Measurements from ENCODE around the gene DGKZ.

DGKZ gene

DNA sequence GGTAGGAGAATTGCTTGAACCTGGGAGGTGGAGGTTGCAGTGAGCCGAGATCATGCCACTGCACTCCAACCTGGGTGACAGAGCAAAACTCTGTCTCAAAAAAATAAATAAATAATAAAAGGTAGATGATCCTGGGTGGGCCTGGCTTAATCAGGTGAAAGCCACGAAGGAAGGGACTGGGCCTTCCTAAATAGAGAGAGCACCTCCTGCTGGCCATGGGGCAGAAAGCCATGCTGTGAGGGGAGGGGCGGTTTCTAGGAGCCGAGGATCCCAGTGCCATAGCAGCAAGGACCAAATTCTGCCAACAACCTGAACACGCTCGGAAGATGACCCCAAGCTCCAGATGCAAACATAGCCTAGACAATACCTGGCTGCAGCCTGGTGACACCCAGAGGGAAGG is 24.5 kb upstream of the DGKZ start:
- DNase-seq (ENCODE audit: low read depth in 2 of 3, low spot score in 2 of 3) = no peak

DNA sequence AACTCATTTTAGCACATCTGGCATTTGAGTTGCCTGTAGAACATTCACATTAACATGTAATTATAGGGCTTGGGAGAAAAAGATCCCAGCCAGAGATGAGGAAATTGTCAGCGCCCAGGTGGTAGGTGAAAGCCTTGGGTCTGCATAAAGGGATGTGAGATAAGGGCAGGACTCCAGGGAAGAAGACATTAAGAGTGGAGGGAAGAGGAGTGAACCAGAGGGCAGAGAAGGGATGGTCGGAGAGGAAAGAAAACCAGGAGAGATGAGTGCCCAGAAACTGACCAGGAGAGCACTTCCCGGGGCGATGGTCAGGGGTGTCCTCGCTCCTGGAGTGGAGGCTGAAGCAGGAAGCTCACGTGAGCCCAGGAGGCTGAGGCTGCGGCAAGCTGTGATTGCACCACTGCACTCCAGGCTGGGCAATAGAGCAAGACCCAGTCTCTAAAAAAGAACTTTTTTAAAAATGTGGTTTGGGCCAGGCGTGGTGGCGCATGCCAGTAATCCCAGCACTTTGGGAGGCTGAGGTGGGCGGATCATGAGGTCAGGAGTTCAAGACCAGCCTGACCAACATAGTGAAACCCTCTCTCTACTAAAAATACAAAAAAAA is 20.3 kb upstream of the DGKZ start:
- no peak for DNase-seq (ENCODE audit: low read depth in 2 of 3, low spot score in 2 of 3)

DNA sequence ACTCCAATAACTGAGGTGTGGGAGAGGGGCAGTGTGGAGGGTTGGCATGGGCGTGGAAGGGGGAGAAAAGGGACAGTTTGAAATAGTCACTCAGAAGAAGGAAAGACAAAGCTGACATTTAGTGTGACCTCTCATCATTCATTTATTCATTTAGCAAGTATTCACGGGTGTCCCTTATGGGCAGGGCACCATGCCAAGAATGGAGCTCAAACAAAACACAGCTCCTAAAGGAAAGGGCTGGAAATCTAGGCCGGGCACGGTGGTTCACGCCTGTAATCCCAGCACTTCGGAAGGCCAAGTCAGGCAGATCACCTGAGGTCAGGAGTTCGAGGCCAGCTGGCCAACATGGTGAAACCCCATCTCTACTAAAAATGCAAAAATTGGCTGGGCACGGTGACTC is 19.4 kb upstream of the DGKZ start:
- no peak for DNase-seq (ENCODE audit: low read depth in 2 of 3, low spot score in 2 of 3)

DNA sequence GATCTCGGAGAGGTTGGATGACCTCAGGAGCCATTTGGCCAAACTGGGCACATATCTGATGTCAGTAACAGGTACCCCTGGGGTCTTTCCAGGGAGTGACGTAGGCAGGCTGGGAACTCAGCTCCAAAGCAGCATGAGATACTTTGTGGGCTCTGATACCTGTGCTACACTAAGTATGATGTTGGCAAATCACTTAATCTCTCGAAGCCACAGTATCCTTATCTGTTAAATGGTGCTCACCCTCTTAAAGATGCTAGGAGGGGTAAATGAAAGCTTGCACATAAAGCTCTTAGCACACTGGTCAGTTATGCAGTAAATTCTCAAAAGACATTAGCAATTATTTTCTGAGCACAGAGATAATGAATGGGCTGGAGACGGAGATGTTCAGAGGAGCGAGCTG is 17.1 kb upstream of the DGKZ start:
- DNase-seq (ENCODE audit: low read depth in 2 of 3, low spot score in 2 of 3) = no peak

DNA sequence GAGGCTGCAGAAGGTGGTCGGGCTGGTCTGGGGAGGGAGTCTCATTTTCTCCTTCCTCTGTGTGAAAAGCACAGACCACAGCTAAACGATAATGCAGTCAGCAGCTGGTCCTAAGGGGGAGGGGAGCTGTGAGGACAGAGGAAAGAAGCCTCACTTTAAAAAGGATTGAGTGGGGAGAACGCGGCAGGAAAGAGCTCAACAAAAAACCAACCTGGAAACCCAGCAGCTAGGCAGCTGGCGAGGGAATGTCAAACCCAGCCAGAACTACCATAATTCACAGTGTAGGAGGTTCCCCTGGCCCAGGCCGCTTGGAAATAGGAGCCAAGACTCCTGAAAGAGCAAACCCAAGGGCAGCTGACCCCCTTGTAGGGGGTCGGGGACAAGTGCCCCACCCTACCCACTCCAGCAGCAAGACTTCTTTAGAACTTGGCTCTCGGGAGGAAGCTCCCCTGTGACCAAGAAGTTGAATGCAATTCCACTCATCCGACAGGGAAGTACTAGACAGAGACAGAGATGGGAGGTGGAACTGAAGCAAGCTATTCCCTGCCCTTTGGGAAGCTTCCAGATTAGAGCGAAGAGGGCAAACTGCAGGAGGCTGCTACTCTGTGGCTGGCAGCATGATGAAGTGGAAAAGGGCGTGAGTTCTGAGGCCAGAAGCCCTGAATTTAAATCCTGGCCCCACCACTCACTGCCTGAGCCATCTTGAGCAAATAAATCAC is 16.5 kb upstream of the DGKZ start:
- no peak for DNase-seq (ENCODE audit: low read depth in 2 of 3, low spot score in 2 of 3)

DNA sequence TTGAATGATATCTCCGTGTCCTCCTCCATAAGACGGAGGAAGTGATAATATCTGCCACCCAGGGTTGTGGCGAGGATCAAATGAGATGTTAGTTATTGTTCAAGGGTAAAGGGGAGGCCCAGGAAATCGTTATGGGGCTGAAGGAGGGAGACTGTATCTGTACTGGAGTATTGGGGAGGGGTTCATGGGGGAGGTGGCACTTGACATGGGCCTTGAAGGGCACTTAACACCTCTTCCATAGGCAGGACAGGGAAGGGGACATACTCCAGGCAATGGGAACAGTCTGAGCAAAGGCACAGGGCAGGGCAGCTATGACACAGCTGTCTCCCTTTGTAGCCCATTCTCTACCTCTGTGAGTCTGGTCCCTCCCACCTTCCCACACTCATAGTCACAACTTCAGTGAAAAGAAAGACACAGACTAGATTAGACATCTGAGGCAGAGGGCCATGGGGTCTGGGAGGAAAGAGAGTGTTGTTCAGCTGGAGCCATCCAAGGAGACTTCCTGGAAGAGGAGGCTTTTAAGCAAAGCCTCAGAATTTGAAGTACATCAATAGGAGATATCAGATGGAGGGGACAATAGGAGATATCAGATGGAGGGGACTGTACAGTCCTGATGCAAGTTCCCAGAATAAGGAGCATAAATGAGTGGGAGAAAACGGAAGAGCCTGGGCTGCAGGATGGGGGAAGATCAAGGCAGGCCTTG is 15.8 kb upstream of the DGKZ start:
- DNase-seq (ENCODE audit: low read depth in 2 of 3, low spot score in 2 of 3) = no peak

DNA sequence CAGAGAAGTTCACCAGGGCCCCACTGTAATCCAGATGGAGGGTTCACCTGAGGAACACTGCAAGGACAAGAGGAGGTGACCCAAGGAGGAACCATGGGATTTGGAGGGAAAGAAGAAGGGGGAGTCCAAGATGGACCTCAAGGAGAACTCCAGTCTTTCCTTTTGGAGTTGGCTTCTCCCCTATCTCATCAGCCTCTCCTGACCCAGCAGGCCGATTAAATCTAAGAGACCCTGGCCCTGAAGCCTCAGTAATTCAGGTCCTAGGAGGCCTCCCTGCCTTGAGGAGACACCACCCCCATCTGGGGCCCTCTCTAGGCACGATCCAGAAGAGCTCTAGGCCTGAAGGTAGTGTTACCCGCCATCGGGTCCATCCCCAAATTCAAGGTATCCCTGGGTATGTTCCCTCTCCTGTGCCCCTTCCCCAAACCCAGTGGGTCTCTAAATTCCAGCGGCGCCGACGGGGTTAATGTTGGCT is 15.1 kb upstream of the DGKZ start:
- no peak for DNase-seq (ENCODE audit: low read depth in 2 of 3, low spot score in 2 of 3)

DNA sequence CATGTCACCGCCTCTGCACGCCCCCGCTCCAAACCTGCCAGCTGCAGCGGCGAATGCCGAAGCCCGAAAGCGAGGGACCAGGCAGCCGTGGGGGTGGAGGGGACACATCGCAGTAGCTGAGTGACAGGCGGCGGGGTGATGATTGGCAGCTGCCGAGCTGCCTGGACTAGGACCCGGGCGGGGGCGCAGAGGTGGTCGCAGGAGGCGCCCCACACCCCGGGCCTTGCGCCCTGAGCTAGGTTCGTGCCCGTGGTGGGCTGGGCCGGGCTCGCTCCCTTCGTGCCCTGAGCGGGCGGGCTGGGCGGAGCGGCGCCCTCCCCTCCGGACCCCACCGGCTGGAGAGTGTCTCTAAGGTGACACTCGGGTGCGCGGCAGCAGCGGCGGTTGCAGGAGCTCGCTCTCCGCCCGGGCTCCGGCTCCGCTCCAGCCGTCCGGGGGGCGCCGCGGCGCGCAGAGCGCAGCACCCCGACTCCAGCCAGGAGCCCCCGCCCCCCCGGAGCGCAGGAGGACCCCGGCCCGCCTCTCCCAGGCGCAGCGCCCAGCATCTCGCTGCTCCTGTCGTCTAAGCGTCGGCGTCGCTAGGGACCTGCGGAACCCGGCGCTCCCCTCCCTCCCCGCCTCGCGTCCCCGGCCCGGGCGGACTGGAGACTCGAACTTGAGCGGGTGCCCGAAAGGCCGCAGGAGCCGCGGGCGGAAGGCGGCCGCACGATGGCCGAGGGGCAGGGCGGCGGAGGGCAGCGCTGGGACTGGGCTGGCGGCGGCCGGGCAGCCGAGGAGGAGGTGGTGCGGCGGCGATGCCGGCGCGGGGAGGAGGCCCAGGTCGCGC is 14.5 kb upstream of the DGKZ start:
- DNase-seq (ENCODE audit: low read depth in 2 of 3, low spot score in 2 of 3) = no peak

DNA sequence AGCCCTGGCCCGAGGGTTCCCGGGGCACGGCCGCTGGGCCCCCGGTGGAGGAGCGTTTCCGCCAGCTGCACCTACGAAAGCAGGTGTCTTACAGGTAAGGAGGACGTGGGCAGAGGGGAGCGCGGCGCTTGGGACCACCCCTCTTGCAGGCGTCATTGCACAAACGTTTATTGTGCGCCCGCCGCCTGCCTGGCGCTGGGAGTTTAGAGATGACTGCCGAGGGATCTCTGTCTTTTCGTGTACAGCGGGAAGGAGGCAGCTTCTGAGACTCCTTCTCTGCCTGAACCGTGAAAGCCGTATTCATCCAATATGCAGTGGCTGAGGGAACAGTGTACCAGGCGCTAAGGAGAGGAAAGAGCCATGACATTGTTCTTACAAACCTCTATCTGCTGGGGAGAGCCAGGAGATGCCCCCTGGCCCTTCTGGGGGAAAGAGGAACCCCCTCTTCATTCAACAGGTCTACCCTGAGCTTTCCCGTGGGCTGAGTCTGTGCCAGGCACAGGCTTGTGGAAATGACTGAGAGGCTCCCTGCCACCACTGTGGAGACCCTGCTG is 13.8 kb upstream of the DGKZ start:
- DNase-seq (ENCODE audit: low read depth in 2 of 3, low spot score in 2 of 3) = no peak

DNA sequence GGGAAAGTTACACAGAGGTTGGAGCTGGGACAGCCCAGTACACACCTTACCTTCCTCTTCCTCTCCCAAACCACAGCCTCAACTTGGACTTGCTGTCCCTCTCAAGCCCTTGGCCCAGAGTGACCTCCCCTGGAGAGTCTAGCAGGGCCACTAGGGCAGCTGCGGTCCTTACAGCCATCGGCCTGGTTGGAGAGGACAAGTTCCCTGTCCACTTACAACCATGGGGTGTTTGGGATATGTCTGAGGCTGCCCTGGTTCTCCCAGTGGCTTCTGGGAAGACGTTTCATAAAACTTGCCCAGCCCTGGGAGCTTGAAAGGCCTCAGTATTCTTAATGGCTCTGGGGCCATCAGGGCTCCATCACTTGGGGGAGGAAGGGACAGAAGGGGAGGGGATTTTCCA is 13.1 kb upstream of the DGKZ start:
- DNase-seq (ENCODE audit: low read depth in 2 of 3, low spot score in 2 of 3) = no peak

DNA sequence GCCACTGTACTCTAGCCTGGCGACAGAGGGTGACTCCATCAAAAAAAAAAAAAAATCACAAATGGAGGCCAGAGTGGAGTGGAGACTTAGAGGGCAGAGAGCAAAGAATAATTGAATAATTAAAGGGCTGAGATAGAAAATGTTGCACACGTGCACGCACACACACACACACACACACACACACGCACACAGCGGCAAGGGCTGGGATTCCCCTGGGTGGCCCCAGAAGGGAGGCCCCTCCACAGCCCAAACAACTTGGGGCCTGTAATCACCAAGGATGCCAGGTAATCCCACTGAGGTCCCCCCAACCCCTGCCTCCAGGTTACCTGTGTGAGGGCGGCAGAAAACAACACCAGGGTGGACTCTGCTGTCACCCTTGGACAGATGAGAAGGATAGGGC is 12.0 kb upstream of the DGKZ start:
- no peak for DNase-seq (ENCODE audit: low read depth in 2 of 3, low spot score in 2 of 3)

DNA sequence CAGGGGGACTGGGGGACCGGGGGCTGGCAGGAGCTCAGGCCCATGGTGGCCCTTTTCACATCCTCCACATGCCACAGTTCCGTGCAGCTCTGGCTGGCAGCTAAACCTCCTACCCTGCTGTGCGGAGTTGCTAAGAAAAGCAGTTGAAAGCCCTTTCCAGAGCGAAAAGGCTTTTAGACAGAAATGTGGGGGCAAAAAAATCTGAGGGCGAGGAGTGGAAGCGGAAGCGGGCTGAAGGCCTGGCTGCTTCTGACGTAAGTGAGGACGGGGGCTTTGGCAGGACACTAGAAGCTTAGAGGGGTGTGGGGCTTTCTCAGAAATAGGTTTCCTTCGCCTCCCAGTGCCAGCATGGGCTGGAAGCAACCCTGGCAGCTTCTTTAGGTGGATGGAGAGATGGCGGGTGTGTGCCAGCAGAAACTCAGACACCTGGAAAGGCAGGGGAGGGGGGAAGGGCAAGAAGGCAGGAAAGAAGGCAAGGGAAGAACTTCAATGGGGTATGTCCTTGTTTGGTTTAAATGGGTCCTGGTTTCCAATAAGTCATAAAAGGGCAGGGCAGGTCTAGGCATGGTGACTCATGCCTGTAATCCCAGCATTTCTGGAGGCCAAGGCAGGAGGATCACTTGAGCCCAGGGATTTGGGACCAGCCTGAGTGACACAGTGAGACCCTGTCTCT is 11.2 kb upstream of the DGKZ start:
- no peak for DNase-seq (ENCODE audit: low read depth in 2 of 3, low spot score in 2 of 3)

DNA sequence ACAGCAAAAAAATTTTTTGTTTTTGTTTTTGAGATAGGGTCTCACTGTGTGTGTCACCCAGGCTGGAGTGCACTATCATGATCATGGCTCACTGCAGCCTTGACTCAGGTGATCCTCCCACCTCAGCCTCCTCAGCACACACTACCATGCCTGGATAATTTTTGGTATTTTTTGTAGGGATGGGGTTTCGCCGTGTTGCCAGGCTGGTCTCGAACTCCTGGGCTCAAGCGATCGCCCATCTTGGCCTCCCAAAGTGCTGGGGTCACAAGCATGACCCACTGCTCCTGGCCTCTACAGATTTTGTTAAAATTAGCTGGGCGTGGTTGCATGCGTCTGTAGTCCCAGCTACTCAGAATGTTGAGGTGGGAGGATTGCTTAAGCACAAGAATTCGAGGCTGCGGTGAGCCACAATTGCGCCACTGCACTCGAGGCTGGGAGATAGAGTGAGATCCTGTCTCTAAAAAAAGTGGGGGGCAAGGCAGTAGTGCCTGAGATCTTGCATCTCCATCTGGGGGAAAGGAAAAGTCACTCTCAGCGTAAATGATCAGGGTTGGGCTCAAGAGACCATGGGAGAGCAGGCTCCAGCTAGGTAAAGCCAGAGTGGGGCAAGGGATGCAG is 10.6 kb upstream of the DGKZ start:
- DNase-seq (ENCODE audit: low read depth in 2 of 3, low spot score in 2 of 3) = no peak

DNA sequence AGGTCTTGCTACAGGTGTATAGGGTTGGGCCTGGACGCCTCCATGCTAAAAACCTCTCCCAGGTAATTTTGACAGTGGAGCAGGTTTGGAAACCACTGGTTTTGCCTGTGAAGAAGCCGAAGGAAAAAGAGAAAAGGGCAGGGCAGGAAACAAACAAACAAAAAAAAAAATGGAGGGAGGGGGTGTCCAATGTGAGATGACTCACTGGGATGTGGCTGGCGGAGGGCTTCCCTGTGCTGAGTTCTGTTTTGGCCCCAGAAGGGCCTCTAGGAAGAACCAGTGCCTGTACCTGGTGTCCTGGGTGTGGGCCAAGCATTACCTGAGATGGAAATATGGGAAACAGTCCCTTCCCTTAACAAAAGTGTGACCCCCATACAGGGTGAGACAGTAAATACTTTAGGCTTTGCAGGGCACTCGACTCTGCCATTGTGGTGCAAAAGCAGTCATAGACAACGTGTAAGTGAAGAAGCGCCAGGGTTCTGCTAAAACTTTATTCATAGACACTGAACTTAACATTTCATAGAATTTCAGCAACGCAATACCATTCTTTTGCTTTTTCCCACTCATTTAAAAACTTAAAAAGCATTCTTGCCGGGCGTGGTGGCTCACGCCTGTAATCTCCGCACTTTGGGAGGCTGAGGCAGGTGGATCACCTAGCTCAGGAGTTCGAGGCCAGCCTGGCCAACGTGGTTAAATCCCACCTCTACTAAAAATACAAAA is 9.5 kb upstream of the DGKZ start:
- DNase-seq (ENCODE audit: low read depth in 2 of 3, low spot score in 2 of 3) = no peak

DNA sequence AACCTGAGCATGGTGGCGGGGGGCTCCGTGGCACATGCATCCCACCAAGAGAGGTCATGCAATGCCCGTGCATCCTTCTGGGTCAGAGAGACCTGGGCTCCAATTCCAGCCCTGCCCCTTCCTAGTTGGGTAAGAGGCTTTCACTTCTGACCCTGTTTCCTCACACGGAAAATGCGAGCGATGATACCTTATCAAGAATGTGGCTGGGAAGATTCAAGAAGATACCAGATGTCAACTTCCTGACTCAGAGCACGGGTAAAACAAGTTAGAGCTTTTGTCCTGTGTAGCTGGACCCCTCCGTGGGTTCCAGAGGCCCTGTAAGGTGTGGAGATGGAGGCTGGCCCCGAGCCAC is 8.7 kb upstream of the DGKZ start:
- no peak for DNase-seq (ENCODE audit: low read depth in 2 of 3, low spot score in 2 of 3)

DNA sequence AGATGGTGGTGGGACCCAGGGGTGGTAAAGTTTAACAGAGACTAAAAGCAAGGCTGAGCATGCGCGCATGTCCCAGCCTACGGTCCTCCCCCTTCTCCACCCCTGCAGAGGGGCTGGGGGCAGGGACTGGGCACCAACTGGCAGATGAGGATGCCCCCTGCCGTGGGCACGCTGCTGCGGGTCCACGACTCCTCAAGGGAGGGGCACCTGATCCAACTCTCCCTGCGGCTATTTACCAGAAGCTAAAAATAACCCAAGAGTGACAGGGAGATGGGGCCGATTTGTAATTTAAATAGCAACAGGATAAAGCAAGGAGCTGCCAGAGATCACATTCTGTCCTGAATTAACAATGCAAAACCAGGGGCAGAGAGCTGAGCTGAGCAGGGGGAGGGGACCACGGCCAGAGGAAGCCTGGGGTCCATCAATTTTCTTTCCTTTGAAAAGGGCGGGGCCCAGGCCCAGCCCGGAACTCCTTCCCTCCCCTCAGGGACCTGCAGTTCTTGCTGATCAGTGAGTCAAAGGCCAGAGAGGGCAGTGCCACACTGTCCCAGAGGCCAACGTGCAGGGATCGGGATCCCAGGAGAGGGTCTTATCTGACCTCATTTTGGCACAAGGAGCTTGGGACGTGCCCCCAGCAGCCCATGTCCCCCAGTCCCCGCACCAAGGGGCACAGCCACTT is 8.1 kb upstream of the DGKZ start:
- DNase-seq (ENCODE audit: low read depth in 2 of 3, low spot score in 2 of 3) = no peak

DNA sequence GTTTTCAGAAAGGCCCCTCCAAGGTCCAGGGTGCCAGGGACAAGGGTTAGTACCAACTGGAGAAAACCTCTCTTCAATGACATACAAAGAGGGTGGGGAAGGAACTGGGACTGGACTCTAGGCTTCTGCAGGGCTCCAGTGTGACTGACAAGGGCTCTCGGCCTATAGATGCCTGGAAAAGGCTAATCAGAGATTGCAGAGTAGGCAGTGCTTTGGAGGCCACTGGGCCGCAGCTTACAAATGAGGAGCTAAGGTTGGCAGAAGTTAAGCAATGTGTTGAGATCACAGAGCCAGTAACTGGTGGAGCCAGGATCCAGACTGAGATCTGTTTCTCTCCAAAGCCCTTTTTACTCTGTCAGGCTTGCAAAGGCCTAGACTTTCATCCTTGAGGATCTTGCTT is 7.4 kb upstream of the DGKZ start:
- DNase-seq (ENCODE audit: low read depth in 2 of 3, low spot score in 2 of 3) = no peak

DNA sequence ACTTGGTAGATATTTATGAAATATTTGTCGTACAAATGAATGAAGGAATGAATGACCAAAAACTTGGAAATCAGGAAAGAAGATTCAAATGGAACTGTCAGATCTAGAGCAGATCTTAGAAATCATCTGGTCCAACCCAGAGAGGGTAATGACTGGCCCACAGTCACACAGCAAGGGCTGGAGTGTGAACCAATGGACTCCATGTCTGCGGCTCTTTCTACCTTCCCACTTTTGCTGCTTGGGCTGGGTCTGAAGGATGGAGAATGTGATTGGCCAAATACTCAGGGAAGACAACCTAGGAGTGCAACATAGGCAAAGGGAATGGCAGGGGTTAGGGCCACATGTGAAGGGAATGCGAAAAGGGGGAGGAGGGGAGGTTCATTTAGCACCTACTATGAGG is 5.8 kb upstream of the DGKZ start:
- DNase-seq (ENCODE audit: low read depth in 2 of 3, low spot score in 2 of 3) = no peak

DNA sequence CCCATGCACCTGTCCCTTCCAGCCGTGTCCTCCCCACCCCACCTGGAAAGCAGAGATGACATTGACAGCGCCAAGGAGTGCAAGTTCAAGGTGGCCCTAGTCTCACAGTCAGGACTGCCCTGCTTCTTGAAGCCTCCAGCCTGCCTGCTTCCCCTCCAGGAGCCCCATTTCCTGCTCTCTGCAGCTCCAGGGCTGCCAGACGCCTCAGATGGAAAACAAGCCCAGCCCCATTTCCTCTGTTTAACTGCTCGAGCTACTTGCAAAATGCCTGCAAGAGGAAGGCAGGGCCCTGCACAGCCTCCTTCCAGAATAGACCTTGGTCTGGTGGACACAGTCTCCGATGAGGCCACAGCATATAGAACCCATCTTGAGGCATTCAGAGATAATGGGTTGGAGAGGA is 5.0 kb upstream of the DGKZ start:
- DNase-seq (ENCODE audit: low read depth in 2 of 3, low spot score in 2 of 3) = no peak

Data from activated CD8-positive, alpha-beta memory T cell treated with anti-CD3 and anti-CD28 coated beads for 48 hours (primary cell).